ENCODE results near the gene REELD1. TPM values are rescaled to one million over a fixed set of nuclear protein-coding genes. Genes with fewer than 3 reads are reported as not detected.

REELD1 gene
- total and polyA plus RNA-seq, 9 donors, result 0.08 to 0.13 (median 0.11) TPM; not detected in 6

DNA sequence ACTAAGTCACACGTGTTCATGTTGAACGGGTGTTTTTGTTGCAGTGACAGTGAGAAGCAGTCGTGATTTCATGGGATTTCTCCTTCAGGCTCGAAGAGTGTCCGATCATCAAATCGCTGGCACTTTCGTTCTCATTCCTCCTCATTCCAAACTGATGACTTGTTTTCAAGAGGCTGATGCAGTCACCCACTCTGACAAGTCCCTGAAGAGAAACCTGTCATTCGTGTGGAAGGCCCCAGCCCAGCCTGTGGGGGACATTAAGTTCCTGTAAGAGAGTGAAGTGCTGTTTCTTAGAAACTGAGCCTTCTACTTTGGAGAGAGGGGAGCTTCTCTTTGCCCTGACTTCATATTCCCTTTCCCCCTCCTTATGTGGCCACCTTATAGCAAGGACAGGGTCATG is 8.0 kb downstream of the REELD1 start:
- no peaks in the 10 kb centered on the region for H3K9me3 ChIP-seq (replicated peaks; ENCODE audit: control insufficient read depth, low read depth, low read length)
- 100% methylated on average over 2 of the region's 8 CpGs for WGBS (ENCODE audit: insufficient coverage)
- no peak overlapping the region for H3K4me3 ChIP-seq (ENCODE audit: low read length)

DNA sequence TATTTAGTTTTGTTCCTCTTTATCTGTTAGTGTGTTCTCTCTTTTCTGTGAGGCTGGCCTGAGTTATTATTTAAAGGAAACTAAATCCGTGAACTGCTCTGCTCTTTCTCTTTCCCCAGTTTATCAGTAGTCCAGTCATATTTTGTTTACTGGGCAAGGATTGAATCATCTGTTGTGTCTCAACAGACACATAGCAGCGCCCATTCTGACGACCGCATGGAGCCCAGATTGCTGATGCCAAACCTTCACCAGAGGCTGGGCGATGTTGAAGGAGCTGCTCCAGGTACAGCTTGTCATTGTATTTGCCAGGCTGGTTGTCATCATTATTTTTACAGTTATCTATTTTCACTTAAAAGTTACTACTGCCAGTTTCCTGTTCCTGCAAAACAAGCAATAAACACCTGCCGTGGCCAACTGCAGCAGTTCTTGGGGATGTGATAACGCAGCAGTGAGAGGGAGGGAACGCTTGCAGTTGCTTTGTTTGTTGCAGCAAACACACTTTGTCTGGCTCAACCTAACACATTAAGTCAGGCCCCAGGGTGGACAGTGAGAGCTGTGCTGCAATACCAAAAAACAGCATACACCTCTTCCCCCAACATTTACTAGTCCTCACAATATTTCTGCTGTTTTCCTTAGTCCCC is 10.1 kb downstream of the REELD1 start:
- Histone ChIP-seq H3K9me3 (replicated peaks; ENCODE audit: control insufficient read depth, low read depth, low read length) (no peaks in the 10 kb centered on the region), H3K27ac (ENCODE audit: low read length) (no peak overlapping the region), H3K4me3 (ENCODE audit: low read length) (no peak overlapping the region), H3K4me1 (ENCODE audit: control insufficient read depth, insufficient read depth, low read length) (no peaks in the 10 kb centered on the region), H3K36me3 (ENCODE audit: control insufficient read depth, insufficient read depth, low read length) (no peaks in the 10 kb centered on the region), H3K27me3 (ENCODE audit: control insufficient read depth, insufficient read depth, low read length) (no peaks in the 10 kb centered on the region)
- 67% methylated on average over 3 of the region's 8 CpGs for WGBS (ENCODE audit: insufficient coverage)
- no peak for DNase-seq

More for the DNA sequence above, 8.0 kb downstream of the REELD1 start:
- H3K27me3 ChIP-seq (ENCODE audit: control insufficient read depth, insufficient read depth, low read length), result no peaks in the 10 kb centered on the region
- no peak overlapping the region for H3K27ac ChIP-seq (ENCODE audit: low read length)
- no peaks in the 10 kb centered on the region for H3K4me1 ChIP-seq (ENCODE audit: control insufficient read depth, insufficient read depth, low read length)
- no peak for DNase-seq
- H3K36me3 ChIP-seq (ENCODE audit: control insufficient read depth, insufficient read depth, low read length), result no peaks in the 10 kb centered on the region

DNA sequence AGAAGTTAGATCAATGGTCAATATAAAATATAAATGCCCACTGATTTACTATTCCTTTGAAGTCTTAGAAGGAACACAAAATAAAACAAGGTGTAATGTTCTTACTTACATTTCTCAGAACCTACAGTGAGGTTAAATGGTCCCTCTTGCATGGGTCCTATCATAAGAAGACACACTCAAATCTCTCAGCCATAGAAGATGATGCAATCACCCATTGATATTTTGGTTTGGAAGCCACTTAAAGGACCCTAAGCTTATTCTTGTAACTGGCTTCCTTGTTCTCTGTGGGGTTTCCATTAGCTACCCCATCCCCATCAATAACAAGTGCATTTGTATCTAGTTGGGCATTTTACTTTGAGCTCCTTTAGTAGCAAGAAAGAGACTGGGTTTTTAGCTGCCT is 15.1 kb downstream of the REELD1 start:
- Histone ChIP-seq H3K4me1 (ENCODE audit: control insufficient read depth, insufficient read depth, low read length) (no peaks in the 10 kb centered on the region), H3K36me3 (ENCODE audit: control insufficient read depth, insufficient read depth, low read length) (no peaks in the 10 kb centered on the region)

DNA sequence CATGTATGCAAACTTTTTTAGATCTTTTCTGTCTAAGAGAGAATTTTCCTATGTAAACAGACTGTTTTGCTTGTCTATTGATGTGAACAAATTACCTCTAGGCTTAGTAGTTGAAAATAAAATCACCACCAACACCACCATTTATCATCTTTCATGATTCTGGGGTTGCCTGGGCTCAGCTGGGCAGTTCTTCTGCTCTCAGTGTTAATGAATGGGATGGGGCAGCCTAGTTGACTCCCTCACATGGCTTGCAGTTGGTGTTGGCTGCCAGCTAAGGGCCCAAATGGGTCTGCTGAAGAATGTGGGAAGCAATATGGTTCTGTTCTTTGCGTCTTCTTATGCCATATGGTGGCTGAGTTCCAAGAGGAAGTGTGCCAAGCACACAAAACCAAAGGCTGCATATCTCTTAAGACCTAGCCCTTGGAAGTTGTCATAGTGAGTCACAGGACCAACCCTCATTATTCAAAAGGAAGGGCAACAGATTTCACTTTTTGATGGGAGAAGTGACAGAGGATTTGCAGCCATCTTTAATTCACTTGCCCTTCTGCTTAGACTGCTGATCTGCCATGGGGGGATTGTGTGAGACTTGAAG is 17.9 kb downstream of the REELD1 start:
- Histone ChIP-seq H3K9me3 (replicated peaks; ENCODE audit: control insufficient read depth, low read depth, low read length) (no peaks in the 10 kb centered on the region), H3K27me3 (ENCODE audit: control insufficient read depth, insufficient read depth, low read length) (no peaks in the 10 kb centered on the region), H3K27ac (ENCODE audit: low read length) (no peak overlapping the region), H3K4me1 (ENCODE audit: control insufficient read depth, insufficient read depth, low read length) (peaks cover 3% of the 10 kb centered on the region), H3K36me3 (ENCODE audit: control insufficient read depth, insufficient read depth, low read length) (no peaks in the 10 kb centered on the region), H3K4me3 (ENCODE audit: low read length) (no peak overlapping the region)
- DNase-seq, result no peak
- WGBS (ENCODE audit: insufficient coverage), result 100% methylated on average over 1 of the region's 1 CpG

More for the DNA sequence above, 15.1 kb downstream of the REELD1 start:
- no peaks in the 10 kb centered on the region for H3K9me3 ChIP-seq (replicated peaks; ENCODE audit: control insufficient read depth, low read depth, low read length)
- H3K27ac ChIP-seq (ENCODE audit: low read length), result no peak overlapping the region
- no peak for DNase-seq
- H3K4me3 ChIP-seq (ENCODE audit: low read length), result no peak overlapping the region
- H3K27me3 ChIP-seq (ENCODE audit: control insufficient read depth, insufficient read depth, low read length), result no peaks in the 10 kb centered on the region

DNA sequence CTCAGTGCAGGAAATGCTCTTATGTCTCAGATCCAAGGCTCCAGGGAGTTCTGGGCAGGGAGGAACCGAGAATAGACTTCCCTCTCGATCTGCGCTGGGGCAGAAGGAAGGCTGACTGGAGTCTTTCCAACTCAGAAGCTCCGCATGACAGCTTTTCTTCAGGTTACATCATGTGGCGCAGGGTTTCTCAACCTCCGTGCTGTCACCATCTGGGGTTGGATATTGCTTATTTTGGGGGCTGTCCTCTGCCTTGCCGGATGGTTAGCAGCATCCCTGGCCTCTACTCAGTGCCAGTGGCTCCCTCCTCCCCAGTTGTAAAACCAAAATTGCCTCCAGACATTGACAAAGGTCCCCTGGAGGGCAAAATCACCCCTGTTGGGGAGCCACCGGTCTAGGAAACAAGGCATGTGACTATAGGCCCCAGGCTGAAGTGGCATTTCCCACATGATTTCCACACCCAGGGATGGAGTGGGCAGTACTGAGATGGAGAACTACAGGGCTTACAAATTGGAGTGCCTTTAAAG is 21.4 kb downstream of the REELD1 start:
- H3K27me3 ChIP-seq (ENCODE audit: control insufficient read depth, insufficient read depth, low read length), result no peaks in the 10 kb centered on the region
- H3K27ac ChIP-seq (ENCODE audit: low read length), result peak overlapping the region; percentile 57
- no peak overlapping the region for H3K4me3 ChIP-seq (ENCODE audit: low read length)
- WGBS (ENCODE audit: insufficient coverage), result 66% methylated on average over 3 of the region's 8 CpGs
- H3K4me1 ChIP-seq (ENCODE audit: control insufficient read depth, insufficient read depth, low read length), result peaks cover 3% of the 10 kb centered on the region
- no peaks in the 10 kb centered on the region for H3K9me3 ChIP-seq (replicated peaks; ENCODE audit: control insufficient read depth, low read depth, low read length)
- H3K36me3 ChIP-seq (ENCODE audit: control insufficient read depth, insufficient read depth, low read length), result no peaks in the 10 kb centered on the region
- DNase-seq, result peak; percentile 45

DNA sequence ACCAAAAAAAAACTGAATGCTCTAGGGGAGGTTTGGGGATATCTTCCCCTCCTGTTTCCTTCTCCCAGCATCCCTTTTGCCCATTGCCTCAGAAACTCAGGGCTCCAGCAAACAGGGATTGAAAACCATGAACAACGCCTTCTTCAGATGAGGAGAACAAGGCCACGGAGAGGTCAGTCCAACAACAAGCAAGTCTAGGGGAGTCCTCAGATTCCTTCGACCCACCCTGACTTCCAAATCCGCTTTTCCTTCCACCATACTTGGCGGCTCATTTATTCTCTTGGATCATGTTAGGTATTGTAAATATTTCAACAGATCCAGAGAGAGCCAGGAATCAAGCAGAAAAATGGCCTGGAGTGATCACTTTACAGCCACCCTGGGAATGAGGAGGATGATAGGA is 21.9 kb downstream of the REELD1 start:
- Histone ChIP-seq H3K4me3 (ENCODE audit: low read length) (no peak overlapping the region), H3K27me3 (ENCODE audit: control insufficient read depth, insufficient read depth, low read length) (no peaks in the 10 kb centered on the region), H3K9me3 (replicated peaks; ENCODE audit: control insufficient read depth, low read depth, low read length) (no peaks in the 10 kb centered on the region), H3K27ac (ENCODE audit: low read length) (peak overlapping the region; percentile 26), H3K4me1 (ENCODE audit: control insufficient read depth, insufficient read depth, low read length) (peaks cover 5% of the 10 kb centered on the region), H3K36me3 (ENCODE audit: control insufficient read depth, insufficient read depth, low read length) (no peaks in the 10 kb centered on the region)
- peak; percentile 88 for DNase-seq
- no CpG with 5 or more reads among the region's 5 CpGs for WGBS (ENCODE audit: insufficient coverage)

DNA sequence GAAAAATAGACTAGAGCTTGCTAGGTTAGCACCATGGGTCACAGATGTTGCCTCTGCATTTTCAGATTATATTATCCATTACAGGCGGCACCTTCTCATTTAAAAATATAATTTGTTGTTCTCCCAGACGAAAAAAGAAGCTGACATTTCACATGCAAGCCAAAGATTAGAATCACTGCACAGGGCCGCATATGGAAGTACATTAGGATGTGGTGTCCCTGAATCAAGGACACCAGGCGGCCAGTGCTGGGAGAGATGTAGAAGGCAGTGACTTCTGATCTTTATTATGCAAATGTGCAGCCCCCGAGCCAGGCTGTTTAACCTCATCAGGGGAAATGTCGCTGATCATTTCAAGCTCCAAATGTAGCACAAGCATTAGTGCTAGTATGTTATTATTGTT is 22.8 kb downstream of the REELD1 start:
- no peak for DNase-seq
- Histone ChIP-seq H3K27me3 (ENCODE audit: control insufficient read depth, insufficient read depth, low read length) (no peaks in the 10 kb centered on the region), H3K4me3 (ENCODE audit: low read length) (no peak overlapping the region), H3K9me3 (replicated peaks; ENCODE audit: control insufficient read depth, low read depth, low read length) (no peaks in the 10 kb centered on the region), H3K36me3 (ENCODE audit: control insufficient read depth, insufficient read depth, low read length) (no peaks in the 10 kb centered on the region), H3K27ac (ENCODE audit: low read length) (no peak overlapping the region), H3K4me1 (ENCODE audit: control insufficient read depth, insufficient read depth, low read length) (peaks cover 8% of the 10 kb centered on the region)
- 83% methylated on average over 2 of the region's 6 CpGs for WGBS (ENCODE audit: insufficient coverage)

DNA sequence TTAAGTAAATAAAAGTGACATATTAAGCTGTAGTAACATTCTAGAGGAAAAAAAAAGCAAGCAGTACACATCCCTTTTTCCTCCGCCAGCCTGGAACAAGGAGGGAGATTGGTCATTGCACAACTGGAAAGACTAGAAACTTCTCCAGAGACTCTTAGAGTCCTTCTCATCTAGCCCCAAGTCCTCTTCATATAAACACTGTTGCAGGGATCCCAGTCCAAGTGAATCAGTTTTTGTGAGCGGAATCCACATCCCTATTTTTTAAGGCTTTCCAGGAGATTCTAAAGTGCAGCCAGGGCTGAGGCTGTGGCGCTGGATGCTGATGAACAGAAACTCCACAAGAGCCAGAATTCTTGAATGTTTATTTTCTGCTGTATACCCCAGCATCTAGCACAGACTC is 23.8 kb downstream of the REELD1 start:
- WGBS (ENCODE audit: insufficient coverage), result 57% methylated on average over 1 of the region's 3 CpGs
- DNase-seq, result peak; percentile 91
- Histone ChIP-seq H3K9me3 (replicated peaks; ENCODE audit: control insufficient read depth, low read depth, low read length) (no peaks in the 10 kb centered on the region), H3K36me3 (ENCODE audit: control insufficient read depth, insufficient read depth, low read length) (no peaks in the 10 kb centered on the region), H3K27me3 (ENCODE audit: control insufficient read depth, insufficient read depth, low read length) (no peaks in the 10 kb centered on the region), H3K27ac (ENCODE audit: low read length) (peak overlapping the region; percentile 15), H3K4me3 (ENCODE audit: low read length) (no peak overlapping the region), H3K4me1 (ENCODE audit: control insufficient read depth, insufficient read depth, low read length) (peaks cover 15% of the 10 kb centered on the region)

DNA sequence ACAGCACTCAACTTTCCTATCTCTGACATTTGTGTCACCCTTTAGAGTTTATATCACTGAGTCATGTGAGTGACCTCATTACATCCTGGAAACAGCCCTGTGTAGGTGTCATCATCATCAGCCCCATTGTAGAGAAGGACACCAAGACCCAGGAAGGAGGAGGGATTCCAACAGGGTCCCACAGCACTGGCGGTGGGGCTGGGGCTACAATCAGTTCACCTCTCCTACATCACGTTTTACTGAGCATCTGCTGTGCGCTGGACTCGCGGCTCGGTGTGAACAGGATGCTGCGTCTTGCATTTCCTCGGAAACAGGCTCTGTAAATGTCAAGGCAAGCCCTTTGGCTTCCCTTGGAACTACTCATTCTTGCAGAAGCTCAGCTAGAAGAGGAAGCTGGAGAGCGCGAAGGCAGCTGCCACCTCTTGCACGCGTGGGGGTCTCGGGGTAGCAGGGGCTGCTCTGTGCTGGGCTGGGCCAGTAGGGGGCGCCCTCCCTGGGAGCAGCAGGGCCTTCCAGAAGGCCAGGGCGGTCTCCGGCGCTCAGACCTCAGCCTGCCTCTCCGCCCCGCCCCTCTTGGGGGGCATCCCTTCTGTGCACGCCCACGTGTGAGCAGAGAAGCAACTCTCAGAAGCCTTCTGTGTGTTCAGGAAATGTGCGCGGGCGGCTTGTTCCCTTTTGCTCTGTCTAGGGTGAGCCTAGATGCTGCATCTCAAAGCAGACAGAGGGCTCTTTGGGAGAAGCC is 29.0 kb downstream of the REELD1 start:
- H3K27me3 ChIP-seq (ENCODE audit: control insufficient read depth, insufficient read depth, low read length), result no peaks in the 10 kb centered on the region
- peaks cover 34% of the 10 kb centered on the region for H3K4me1 ChIP-seq (ENCODE audit: control insufficient read depth, insufficient read depth, low read length)
- no peaks in the 10 kb centered on the region for H3K36me3 ChIP-seq (ENCODE audit: control insufficient read depth, insufficient read depth, low read length)
- H3K9me3 ChIP-seq (replicated peaks; ENCODE audit: control insufficient read depth, low read depth, low read length), result no peaks in the 10 kb centered on the region
- peak overlapping the region; percentile 97 for H3K27ac ChIP-seq (ENCODE audit: low read length)
- peak; percentile 47 for DNase-seq
- WGBS (ENCODE audit: insufficient coverage), result 67% methylated on average over 17 of the region's 24 CpGs
- H3K4me3 ChIP-seq (ENCODE audit: low read length), result no peak overlapping the region

DNA sequence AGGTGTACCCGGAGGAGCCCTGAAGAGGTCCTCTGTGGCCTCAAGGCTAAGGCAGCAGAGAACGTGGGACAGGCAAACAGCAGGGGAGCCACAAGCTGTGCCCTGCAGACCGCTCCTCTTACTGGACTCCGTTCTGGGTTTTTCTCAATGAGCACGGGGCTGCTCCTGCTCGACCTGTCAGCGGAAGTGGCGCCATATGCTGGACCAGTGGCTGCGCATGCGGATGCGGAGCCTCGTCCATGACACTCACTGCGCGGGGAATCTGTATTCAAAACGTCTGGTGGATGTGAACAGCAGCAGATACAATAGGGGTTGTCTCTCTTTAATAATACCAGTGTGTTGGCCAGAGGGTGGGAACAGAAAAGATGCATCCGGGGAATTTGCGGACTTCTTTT is 29.5 kb downstream of the REELD1 start:
- WGBS (ENCODE audit: insufficient coverage), result 73% methylated on average over 14 of the region's 17 CpGs
- no peak for DNase-seq
- Histone ChIP-seq H3K27me3 (ENCODE audit: control insufficient read depth, insufficient read depth, low read length) (no peaks in the 10 kb centered on the region), H3K36me3 (ENCODE audit: control insufficient read depth, insufficient read depth, low read length) (no peaks in the 10 kb centered on the region), H3K27ac (ENCODE audit: low read length) (no peak overlapping the region), H3K9me3 (replicated peaks; ENCODE audit: control insufficient read depth, low read depth, low read length) (no peaks in the 10 kb centered on the region), H3K4me1 (ENCODE audit: control insufficient read depth, insufficient read depth, low read length) (peaks cover 34% of the 10 kb centered on the region), H3K4me3 (ENCODE audit: low read length) (no peak overlapping the region)
